Measurements from ENCODE around the gene WDFY3.

The WDFY3 gene

DNA sequence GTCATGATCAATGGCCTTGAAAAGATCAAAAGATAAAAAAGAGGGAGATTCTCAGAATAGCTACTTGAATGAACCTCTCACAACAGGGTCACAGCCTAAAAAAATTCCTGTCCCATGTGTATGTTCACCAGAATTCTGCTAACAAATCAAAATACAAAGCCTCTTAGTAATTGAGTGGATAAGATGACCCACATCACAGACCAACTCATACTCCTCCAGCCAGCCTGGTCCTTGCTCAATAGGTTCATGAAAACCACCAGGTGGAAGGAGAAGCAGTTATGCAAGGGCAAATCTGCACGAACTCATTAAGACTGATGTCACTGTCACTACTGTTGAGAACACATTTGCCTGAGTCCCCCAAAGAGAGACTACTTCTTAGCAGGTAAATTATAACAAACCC, 21.5 kb downstream of the WDFY3 start:
- DNase-seq (ENCODE audit: low read depth) = no peak

DNA sequence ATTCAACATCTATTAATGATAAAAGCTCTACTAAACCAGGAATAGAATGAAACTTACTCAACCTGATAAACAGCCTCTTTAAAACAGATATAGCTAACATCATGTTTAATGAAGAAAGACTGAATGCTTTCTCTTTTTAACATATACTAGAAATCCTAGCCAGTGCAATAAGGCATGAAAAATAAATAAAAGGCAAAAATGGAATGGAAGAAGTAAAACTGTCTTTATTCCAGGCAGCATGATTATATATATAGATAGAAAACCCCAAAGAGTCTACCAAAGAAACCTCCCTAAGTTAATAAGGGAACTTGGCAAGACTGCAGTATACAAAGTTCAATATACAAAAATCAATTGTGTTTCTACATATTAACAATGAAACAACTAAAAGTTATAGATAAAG, 25.5 kb downstream of the WDFY3 start:
- DNase-seq (ENCODE audit: low read depth) = no peak

DNA sequence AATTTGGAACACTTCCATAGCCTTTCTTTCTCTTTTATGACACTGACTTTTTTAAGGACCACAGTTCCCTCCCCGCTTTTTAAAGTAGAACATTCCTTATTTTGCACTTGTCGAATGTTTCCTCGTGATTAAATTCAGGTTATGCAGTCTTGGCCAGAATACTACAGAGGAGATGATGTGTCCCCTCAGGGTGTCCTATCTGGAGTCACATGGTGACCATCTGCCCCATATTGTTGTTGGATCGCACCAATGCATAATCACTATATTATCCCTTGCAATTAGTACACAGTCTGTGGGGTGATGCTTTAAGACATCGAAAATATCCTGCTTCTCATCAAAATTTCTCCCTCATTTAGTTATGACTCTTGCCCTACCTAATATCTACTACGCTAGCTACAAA, 27.4 kb downstream of the WDFY3 start:
- DNase-seq (ENCODE audit: low read depth) = no peak

DNA sequence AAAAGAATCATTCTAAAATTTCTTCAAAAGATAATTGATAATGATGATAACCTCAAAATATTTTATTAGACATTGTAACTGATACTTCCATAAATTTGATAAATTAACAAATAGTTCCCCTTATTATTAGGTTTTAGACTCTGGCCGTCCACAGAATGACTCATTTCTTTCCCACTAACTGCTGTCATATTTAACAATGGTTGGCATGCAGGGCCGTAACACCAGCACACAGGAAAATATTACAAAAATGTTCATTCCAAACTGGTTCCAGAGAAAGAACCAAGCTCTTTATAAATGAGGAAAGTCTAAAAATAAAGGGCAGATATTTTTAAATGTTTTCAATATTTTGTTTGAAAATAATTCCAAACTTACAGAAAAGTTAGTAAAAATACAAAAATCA, 28.2 kb downstream of the WDFY3 start:
- no peak for DNase-seq (ENCODE audit: low read depth)

DNA sequence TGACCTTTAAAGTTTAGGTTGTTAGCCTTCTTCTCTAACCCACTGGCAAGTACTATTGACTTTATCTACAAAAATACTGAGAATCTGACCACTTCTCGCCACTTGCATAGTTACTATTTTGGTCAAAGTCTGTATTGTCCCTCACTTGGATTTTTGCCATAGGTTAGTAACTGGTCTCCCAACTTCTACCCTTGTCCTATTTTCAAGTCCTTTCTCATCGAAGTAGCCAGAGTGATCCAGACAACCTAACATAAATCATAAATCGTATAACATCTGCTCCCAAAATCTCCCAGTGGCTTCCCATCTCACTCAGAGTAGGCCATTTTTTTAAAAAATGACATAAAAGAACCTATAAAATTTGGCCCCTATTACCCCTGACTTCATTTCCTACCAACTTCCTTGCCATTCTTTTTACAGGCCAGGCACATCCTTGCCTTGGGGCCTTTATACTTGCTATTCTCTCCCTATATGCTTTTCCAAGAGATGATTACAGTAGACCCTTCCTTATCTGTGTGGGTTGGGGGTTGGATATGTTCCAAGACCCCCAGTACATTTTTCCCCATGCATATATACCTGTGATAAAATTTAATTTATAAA, 29.0 kb downstream of the WDFY3 start:
- no peak for DNase-seq (ENCODE audit: low read depth)

DNA sequence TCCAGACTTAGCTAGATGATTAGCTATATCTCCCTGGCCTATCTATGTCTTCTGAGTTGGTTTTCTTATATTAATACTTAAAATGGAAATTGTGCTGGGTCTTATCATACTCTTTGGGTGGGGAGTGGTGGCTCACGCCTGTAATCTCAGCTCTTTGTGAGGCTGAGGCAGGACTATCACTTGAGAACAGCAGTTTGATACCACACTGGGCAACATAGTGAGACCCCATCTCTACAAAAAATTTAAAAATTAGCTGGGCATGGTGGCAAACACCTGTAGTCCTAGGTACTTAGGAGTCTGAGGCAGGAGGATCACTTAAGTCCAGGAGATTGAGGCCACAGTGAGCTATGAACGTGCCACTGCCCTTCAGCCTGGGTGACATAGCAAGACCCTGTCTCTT, 30.4 kb downstream of the WDFY3 start:
- DNase-seq (ENCODE audit: low read depth) = no peak

DNA sequence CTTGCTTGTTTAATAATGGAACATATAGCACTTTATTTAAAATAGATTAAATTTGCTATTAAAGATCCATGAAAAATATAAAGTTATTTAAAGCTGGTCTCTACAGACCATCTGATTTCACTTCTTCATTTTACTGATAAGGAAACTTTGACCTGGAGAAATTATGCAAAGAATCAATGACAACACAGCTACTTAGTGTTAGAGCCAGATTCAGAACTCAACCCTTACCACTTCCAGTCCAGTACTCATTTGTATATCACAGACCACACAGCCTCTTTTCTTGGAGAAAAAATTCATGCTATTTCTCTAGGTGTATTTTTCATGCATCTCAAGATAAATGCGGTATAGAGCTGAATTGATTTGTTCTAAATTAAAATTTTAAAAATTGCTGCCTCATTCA, 34.0 kb downstream of the WDFY3 start:
- no peak for DNase-seq (ENCODE audit: low read depth)

DNA sequence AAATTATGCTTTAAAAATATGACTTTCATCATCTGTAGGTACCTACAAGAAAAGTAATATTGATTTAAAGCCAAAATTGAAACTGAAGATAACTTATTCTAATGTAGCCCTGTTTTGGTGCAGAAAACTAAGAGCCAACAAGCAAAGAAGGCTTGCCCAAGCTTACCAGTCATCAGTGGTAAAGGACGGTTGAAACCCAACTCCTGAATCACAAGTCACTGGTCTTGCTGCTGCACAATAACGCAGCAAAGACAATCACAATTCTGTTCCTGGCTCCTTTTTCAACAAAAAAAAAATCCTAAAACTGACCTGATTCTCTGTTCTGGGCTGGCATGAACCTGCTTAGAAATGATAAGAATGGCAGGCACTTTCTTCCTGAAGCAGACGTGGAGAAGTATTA, 34.5 kb downstream of the WDFY3 start:
- no peak for DNase-seq (ENCODE audit: low read depth)

DNA sequence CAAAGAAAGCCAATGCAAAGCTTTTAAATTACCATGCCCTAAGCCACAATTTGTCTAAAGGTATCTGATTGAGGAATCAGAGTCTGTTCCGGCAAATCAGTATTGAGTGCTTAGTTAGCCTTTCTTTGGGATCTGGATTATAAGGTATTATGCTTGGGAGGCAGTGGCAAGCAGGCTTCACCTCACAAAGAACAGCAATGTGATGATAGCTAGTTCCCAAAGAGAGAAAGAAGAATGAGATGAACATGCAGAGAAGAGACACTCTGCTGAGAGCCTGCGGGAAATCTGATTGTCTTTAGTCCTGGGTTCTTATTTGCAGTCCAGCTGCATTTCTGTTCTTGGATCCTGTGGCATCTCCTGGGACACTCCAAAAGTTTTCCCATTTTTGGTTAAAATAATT, 35.2 kb downstream of the WDFY3 start:
- no peak for DNase-seq (ENCODE audit: low read depth)

DNA sequence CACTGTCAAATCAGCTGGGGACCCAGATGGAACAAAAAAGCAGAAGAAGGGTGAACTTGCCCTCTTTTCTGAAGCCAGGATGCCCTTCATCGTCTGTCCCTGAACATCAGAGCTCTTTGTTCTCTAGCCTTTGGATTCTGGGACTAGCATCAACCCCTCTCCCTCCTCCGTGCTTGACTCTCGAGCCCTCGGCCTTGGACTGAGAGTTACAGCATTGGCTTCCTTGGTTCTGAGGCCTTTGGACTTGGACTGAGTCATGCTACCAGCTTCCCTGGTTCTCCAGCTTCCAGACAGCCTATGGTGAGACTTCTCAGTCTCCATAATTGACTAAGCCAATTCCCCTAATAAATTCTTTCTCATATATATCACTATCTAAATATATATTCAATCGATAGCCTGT, 38.4 kb downstream of the WDFY3 start:
- DNase-seq (ENCODE audit: low read depth) = no peak

DNA sequence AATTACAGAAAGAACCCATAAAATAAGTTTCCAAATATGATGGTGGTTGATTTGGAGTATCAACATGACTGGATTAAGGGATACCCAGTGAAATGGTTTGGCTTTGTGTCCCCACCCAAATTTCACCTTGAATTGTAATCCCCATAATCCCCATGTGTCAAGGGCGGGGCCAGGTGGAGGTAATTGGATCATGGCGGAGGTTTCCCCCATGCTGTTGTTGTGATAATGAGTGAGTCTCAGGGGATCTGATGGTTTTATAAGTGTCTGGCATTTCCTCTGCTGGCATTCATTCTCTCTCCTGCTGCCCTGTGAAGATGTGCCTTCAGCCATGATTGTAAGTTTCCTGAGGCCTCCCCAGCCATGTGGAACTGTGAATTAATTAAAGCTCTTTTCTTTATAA, 39.1 kb downstream of the WDFY3 start:
- no peak for DNase-seq (ENCODE audit: low read depth)

DNA sequence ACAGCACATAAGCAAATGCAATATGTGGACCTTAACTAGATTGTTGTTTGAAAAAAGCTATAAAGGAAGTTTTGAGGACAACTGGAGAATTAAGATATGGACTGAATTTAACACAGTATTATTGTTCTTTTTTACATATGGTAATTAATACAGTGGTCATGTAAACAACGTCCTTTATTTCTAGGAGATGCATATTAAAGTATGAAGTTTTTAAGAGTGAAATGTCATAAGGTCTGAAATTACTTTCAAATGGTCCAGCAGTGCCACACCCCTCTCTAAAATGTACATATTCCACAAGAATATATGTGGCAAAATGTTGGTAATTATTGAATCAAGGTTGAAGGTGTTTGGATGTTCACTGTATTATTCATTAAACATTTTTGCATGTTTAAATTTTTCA, 40.9 kb downstream of the WDFY3 start:
- DNase-seq (ENCODE audit: low read depth) = no peak

DNA sequence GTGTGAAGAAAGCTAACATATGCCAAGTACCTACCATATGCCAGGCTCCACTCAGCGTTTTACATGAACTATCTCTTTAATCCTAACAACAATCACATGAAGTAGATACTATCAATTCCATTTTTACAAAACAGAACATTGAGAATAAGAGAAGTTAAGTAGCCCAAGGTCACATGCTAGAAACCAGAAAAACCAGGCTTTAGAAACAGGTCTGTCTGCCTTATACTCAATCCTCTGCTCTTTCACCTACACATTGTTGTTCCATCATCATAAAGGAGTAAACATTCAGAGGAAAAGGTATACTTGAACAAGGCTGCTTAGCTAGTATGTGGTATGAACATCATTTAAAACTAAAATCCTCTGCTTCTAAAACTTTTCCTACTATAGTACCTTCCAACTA, 42.1 kb downstream of the WDFY3 start:
- DNase-seq (ENCODE audit: low read depth) = no peak

DNA sequence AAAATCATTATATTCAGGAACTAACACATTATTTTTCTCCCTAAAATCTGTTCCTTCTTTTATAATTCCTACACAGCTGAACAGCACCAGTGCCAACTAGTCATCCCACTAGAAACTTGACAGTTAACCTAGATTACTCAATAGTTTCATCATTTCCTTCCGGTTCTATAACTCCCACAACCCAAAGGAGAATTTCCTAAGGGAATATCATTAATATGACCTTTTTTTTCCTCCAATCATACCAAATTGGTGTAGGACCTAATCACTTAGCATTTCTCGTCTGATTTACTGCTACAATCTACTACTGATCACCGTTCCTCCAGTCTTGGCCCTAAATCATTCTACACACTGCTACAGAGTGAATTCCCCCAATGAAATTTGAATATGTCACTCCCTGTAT, 45.9 kb downstream of the WDFY3 start:
- DNase-seq (ENCODE audit: low read depth) = no peak

DNA sequence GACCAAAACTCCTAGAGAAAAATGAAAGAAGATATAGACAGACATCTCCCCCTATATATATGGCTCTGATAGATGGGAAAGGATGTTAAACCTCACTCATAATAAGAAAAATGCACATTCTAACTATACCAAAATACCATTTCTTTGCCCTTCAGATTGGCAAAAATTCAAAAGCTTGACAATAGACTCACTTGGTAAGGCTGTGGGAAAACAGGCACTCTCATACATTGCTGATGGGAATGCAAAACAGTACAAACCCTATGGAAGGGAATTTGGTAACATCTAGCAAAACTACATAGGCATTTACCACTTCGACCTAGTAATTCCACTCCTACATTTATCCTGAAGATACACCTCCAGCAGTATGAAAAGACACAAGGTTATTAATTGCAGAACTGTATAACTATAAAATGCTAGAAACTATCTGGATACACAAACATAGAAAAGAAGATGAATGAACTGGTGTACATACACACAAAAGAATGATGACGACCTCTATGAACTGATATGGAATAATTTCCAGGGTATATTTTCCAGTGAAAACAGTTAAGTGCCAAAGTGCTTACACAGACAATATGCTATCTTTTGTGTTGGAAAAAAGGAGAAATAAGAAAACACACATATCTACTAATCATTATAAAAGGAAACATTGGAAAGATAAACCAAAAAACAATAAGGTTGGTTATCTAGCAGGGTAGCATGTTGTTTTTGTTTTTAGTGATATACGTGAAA, 48.5 kb downstream of the WDFY3 start:
- no peak for DNase-seq (ENCODE audit: low read depth)

DNA sequence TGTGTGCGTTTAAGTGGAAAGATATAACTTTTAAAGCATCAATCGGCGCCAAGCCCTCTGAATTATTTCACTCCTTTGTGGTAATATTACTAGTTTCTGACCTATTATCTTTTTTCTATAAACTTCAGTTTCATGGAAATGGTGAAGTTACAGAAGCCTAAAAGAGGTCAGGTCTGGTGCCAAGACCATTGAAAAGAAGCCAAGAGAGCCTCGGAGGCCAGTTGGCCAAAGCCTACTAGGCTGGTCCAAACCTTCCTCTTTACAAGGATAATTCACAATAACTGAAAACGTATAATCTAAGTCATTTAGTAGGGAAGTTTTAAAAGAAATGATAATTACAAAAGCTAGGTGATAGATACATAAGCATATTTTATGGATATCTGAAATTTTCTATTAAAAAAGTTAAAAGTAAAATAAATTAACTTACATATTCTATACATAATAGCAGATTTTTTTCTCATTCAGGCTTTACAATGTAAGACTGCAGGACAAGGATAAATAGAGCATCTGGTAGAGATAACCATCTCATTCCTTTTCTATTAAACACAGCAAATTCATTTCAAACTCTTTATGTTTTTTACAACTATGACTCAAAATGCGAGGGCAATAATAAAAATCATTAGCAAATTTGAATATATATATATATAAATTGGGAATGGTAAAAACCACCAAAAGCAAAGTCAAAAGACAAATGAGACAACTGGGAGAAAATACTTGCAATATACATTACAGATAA, 49.2 kb downstream of the WDFY3 start:
- no peak for DNase-seq (ENCODE audit: low read depth)

DNA sequence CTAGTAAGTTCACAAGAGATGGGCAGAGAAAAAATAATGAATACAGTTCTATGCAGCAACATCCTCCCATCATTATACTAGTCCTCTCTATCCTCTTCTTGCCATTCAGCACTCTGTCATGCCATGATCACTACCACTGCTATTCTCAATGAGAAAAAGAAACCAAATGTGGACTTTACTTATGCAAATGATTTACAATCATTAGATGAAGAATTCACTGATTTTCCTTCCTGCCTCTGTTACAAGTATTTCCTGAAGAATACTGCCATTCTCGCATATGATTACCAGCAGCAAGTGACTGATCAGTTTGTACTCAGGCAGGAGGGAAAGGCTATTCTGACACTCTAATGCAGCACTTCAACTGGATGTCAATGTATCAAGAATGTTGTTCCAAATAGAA, 50.3 kb downstream of the WDFY3 start:
- DNase-seq (ENCODE audit: low read depth) = no peak

DNA sequence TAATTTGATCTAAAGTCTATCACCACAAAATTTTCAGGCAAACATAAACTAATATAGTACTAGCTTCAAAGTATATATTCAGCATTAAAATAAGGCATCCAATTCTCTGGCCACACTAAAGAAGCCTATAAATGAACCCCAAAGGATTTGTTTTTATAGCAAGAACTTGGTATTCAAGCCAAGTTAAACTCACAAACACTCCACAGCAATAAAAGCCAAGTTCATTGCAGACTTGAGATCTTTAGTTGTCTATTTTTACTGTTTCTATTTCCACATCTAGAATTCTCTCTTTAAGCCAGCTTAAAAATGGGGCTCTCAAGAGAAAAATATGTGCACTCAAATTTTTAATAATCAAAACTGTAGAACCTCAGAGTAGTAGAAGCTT, 51.1 kb downstream of the WDFY3 start:
- DNase-seq (ENCODE audit: low read depth) = no peak

DNA sequence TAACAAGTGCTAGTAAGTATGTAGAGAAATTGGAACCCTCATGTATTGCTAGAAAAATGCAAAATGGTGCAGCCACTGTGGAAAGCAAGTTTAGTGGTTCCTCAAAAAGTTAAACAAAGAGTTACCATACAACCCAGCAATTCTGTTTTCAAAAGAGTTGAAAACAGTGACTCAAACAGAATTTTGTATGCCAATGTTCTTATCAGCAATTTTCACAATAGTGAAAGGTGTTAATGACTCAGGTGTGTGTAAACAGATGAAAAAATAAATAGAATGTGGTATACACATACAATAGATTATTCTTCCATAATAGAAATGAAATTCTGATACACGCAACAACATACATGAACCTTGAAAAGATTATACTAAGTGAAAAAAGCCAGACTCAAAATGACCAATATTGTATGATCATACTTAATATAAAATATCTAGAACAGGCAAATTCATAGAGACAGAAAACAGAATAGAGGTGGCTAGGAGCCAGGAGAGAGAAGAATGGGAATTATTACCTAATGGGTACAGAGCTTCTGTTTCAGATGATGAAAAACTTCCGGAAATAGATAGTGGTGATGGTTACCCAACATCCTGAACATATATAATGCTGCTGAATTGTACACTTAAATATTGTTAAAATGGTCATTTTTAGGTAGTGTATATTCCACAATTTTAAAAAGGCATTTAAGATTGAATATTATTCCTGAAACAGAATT, 51.6 kb downstream of the WDFY3 start:
- no peak for DNase-seq (ENCODE audit: low read depth)

DNA sequence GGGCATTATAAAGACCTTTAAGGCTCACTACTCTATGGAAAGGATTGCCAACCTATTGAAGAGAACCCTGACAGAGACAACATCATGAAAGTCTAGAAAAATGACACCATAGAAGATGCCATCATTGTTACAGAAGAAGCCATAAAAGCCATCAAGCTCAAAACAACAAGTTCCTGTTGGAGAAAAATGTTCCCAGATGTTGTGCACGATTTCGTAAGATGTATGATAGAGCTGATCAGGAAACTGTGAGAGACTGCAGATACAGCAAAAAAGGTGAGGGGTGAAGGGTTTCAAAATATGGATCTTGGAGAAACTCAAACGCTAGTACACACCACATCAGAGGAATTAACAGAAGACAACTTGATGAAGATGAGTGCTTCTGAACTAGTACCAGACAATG, 53.3 kb downstream of the WDFY3 start:
- DNase-seq (ENCODE audit: low read depth) = no peak

DNA sequence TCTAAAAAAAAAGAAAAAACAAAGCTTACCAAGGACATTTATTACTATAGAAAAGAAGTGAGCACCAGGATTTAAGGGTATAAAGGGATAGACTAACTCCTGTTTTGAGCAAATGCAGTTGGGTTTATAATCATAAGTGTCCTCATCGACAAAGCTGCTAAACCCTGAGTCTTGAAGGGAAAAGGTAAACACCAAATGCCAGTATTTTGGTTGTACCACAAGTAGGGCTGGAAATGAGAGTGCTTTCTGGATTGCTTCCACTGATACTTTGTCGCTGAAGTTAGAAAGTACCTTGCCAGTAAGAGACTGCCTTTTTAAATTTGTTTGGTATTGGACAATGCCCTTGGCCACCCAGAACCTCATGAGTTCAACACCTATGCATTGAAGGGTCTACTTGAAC, 53.7 kb downstream of the WDFY3 start:
- DNase-seq (ENCODE audit: low read depth) = no peak

DNA sequence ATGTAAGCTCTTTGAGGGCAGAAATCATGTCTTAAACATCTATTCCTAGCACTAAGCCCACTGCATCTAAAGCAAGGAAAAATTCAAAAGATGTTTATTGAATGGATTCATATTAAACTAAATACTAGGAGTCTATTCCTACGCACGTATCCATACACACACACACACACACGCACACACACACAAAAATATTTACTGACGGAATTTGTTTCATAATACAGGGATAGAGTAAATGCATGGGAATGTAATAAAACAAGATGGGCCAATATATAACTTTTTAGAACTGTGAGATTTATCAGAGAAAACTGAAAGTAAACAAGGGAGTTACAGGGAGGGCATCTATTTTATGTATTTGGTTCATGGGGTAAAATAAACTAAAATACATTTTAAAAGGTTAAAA, 57.6 kb downstream of the WDFY3 start:
- no peak for DNase-seq (ENCODE audit: low read depth)

DNA sequence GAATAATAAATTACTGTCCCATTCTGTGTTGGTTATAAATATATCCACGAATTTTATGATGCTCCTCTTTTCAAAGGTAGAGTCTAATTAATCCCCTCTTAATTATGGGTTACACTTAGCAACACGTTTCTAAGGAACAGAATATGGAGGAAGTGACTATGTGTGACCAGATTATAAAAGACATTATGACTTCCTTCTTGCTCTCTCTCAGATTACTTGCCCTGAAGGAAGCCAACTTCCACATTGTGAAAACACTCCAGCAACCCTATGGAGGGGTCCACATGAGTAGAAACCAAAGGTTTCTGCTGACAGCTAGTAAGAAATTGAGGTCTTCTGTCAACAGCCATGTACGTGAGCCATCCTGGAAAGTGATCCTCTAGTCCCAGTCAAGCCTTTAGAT, 59.3 kb downstream of the WDFY3 start:
- DNase-seq (ENCODE audit: low read depth) = no peak
